HEK293 (cell line): ENCODE data around the gene RUSF1.

ENCODE experiments used
- CTCF ChIA-PET: fragments of 350-600 bp; formaldehyde crosslinking; extraction: SDS; loops from one replicate; lab custom pipeline; 2021; ENCODE audit warnings: antibody characterized with exemption; lab: Yijun Ruan, JAX
- POLR2A ChIA-PET: fragments of 300-600 bp; formaldehyde crosslinking; extraction: SDS; loops from one replicate; lab custom pipeline; 2020; ENCODE audit warnings: antibody characterized with exemption, inconsistent platforms; lab: Yijun Ruan, JAX
- H3K27ac ChIP-seq: fragments of 200-500 bp; sonication (Bioruptor generic); 2 replicates; pipeline ENCODE4 v1.5.1; 2014; ENCODE audit warnings: low read depth, low read length, control low read depth, inconsistent platforms; ENCODE audit errors: extremely low read depth
- H3K36me3 ChIP-seq, 2 experiments: fragments of 200-500 bp in 1 of 2; sonication (Bioruptor generic) in 1 of 2; 1 replicate in 1 of 2; 2 replicates in 1 of 2; pipeline ENCODE4 v1.5.1; 2014 to 2017; ENCODE audit warnings: inconsistent platforms in 2 of 2, low read length in 2 of 2; ENCODE audit not compliant: control insufficient read depth in 2 of 2, insufficient read depth in 1 of 2
- H3K4me1 ChIP-seq: fragments of 200-500 bp; sonication (Bioruptor generic); 2 replicates; pipeline ENCODE4 v1.5.1; 2014; ENCODE audit warnings: mild to moderate bottlenecking, low read length, inconsistent platforms; ENCODE audit not compliant: control insufficient read depth, insufficient read depth
- H3K4me3 ChIP-seq: 2 replicates; pipeline ENCODE4 v1.5.1; 2011; ENCODE audit warnings: low read depth, mild to moderate bottlenecking, control low read depth, low read length, moderate library complexity
- H3K9me3 ChIP-seq: fragments of 200-500 bp; sonication (Bioruptor generic); 2 replicates; pipeline ENCODE4 v1.5.1; 2014; ENCODE audit warnings: low read depth, low read length, inconsistent platforms; ENCODE audit not compliant: control insufficient read depth, insufficient read depth
- HOXA7 ChIP-seq: sonication (generic); formaldehyde crosslinking; IDR thresholded peaks from 2 replicates; pipeline ENCODE4 v1.8.1; 2022; ENCODE audit warnings: missing genetic modification reagents, borderline replicate concordance
- ZNF121 ChIP-seq: fragments of 450-650 bp; formaldehyde crosslinking; IDR thresholded peaks from 2 replicates; pipeline ENCODE4 v1.5.1; 2016; ENCODE audit warnings: missing biosample characterization, missing genetic modification characterization
- ZNF138 ChIP-seq: fragments of 450-650 bp; formaldehyde crosslinking; IDR thresholded peaks from 2 replicates; pipeline ENCODE4 v1.5.1; 2016; ENCODE audit warnings: missing biosample characterization, missing genetic modification characterization, borderline replicate concordance
- ZNF146 ChIP-seq: fragments of 450-650 bp; formaldehyde crosslinking; IDR thresholded peaks from 2 replicates; pipeline ENCODE4 v1.5.1; 2016; ENCODE audit warnings: missing biosample characterization, missing genetic modification characterization
- ZNF157 ChIP-seq: fragments of 450-650 bp; formaldehyde crosslinking; IDR thresholded peaks from 2 replicates; pipeline ENCODE4 v1.5.1; 2016; ENCODE audit warnings: missing biosample characterization, missing genetic modification characterization
- ZNF174 ChIP-seq: fragments of 450-650 bp; formaldehyde crosslinking; IDR thresholded peaks from 2 replicates; pipeline ENCODE4 v1.5.0; 2017; ENCODE audit warnings: missing biosample characterization, mild to moderate bottlenecking, missing genetic modification characterization
- ZNF292 ChIP-seq: fragments of 450-650 bp; formaldehyde crosslinking; IDR thresholded peaks from 2 replicates; pipeline ENCODE4 v1.5.1; 2016; ENCODE audit warnings: low read depth, missing biosample characterization, missing genetic modification characterization, borderline replicate concordance
- ZNF394 ChIP-seq: fragments of 450-650 bp; formaldehyde crosslinking; IDR thresholded peaks from 2 replicates; pipeline ENCODE4 v1.5.1; 2016; ENCODE audit warnings: missing biosample characterization, missing genetic modification characterization, mild to moderate bottlenecking, moderate library complexity, borderline replicate concordance
- ZNF529 ChIP-seq: fragments of 450-650 bp; formaldehyde crosslinking; IDR thresholded peaks from 2 replicates; pipeline ENCODE4 v1.5.1; 2017; ENCODE audit warnings: missing genetic modification characterization, missing biosample characterization; ENCODE audit not compliant: insufficient replicate concordance
- ZNF555 ChIP-seq: fragments of 450-650 bp; formaldehyde crosslinking; conservative IDR thresholded peaks from 2 replicates; pipeline ENCODE4 v1.5.1; 2017; ENCODE audit warnings: missing biosample characterization, mild to moderate bottlenecking, missing genetic modification characterization, inconsistent platforms
- ZNF560 ChIP-seq: fragments of 450-650 bp; formaldehyde crosslinking; IDR thresholded peaks from 2 replicates; pipeline ENCODE4 v1.5.1; 2017; ENCODE audit warnings: missing biosample characterization, missing genetic modification characterization, borderline replicate concordance
- ZNF596 ChIP-seq: fragments of 450-650 bp; IDR thresholded peaks from 2 replicates; pipeline ENCODE4 v1.5.0; 2018; ENCODE audit warnings: missing biosample characterization, mild to moderate bottlenecking, missing genetic modification characterization, moderate library complexity
- ZNF621 ChIP-seq: fragments of 450-650 bp; formaldehyde crosslinking; IDR thresholded peaks from 2 replicates; pipeline ENCODE4 v1.5.1; 2017; ENCODE audit warnings: missing biosample characterization, missing genetic modification characterization
- ZNF654 ChIP-seq: fragments of 450-650 bp; formaldehyde crosslinking; IDR thresholded peaks from 2 replicates; pipeline ENCODE4 v1.5.1; 2016; ENCODE audit warnings: low read depth, missing biosample characterization, missing genetic modification characterization
- ZNF660 ChIP-seq: fragments of 450-650 bp; IDR thresholded peaks from 2 replicates; pipeline ENCODE4 v1.5.1; 2018; ENCODE audit warnings: missing biosample characterization, mild to moderate bottlenecking, missing genetic modification characterization
- ZNF776 ChIP-seq: fragments of 450-650 bp; formaldehyde crosslinking; IDR thresholded peaks from 2 replicates; pipeline ENCODE4 v1.5.0; 2017; ENCODE audit warnings: missing biosample characterization, missing genetic modification characterization, borderline replicate concordance
- ZXDB ChIP-seq: fragments of 450-650 bp; formaldehyde crosslinking; IDR thresholded peaks from 2 replicates; pipeline ENCODE4 v1.5.1; 2016; ENCODE audit warnings: missing biosample characterization, missing genetic modification characterization
- TF ChIP-seq, protein P1 (sequence below): fragments of 450-650 bp; formaldehyde crosslinking; IDR thresholded peaks from 2 replicates; pipeline ENCODE4 v1.5.1; 2016; ENCODE audit warnings: missing biosample characterization, missing genetic modification characterization
- TF ChIP-seq, protein P2 (sequence below): fragments of 450-650 bp; formaldehyde crosslinking; IDR thresholded peaks from 2 replicates; pipeline ENCODE4 v1.5.1; 2016; ENCODE audit warnings: missing biosample characterization, missing genetic modification characterization
- TF ChIP-seq, protein P3 (sequence below): fragments of 450-650 bp; formaldehyde crosslinking; IDR thresholded peaks from 2 replicates; pipeline ENCODE4 v1.5.1; 2017; ENCODE audit warnings: missing biosample characterization, missing genetic modification characterization
- TF ChIP-seq, protein P4 (sequence below): fragments of 450-650 bp; formaldehyde crosslinking; IDR thresholded peaks from 2 replicates; pipeline ENCODE4 v1.5.1; 2016; ENCODE audit warnings: missing biosample characterization, missing genetic modification characterization

The RUSF1 gene

DNA sequence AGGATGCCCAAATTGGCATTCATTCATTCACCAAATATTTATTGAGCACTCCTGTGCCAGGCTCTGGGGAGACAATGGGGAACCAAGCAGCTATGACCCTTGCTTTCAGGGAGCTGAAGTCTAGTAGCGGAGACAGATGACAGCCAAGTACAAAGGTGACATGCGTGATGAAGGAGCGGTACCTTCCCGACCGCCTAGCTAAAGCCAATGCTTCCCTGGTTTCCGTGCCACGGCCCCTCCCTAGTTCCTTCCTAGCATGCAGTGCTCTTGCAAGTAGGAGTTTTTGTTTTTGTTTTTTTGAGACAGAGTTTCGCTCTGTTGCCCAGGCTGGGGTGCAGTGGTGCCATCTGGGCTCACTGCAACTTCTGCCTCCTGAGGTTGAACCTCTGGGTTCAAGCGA, 28.4 kb downstream of the RUSF1 start:
- peaks cover 0 to 2% of the 10 kb centered on the region in 2 experiments; a peak in 1 of 3 replicates for H3K36me3 ChIP-seq
- CTCF ChIA-PET: interaction anchor here (0.9 kb wide), 1 partner anchor 19 kb away, joined by 3 read pairs; no protein-coding TSS in a partner anchor
- POLR2A ChIA-PET: interaction anchor here (1.6 kb wide), 1 partner anchor 9 kb away, joined by 4 read pairs; no protein-coding TSS in a partner anchor
- H3K9me3 ChIP-seq: no peaks in the 10 kb centered on the region
- H3K4me3 ChIP-seq: no peak overlapping the region
- H3K4me1 ChIP-seq: no peaks in the 10 kb centered on the region
- no peak overlapping the region for H3K27ac ChIP-seq
- TF ChIP-seq, protein P1, sequence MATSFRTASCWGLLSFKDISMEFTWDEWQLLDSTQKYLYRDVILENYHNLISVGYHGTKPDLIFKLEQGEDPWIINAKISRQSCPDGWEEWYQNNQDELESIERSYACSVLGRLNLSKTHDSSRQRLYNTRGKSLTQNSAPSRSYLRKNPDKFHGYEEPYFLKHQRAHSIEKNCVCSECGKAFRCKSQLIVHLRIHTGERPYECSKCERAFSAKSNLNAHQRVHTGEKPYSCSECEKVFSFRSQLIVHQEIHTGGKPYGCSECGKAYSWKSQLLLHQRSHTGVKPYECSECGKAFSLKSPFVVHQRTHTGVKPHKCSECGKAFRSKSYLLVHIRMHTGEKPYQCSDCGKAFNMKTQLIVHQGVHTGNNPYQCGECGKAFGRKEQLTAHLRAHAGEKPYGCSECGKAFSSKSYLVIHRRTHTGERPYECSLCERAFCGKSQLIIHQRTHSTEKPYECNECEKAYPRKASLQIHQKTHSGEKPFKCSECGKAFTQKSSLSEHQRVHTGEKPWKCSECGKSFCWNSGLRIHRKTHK (tag by site-specific recombination): no peak
- no peak for TF ChIP-seq ZNF560 (tag by site-specific recombination)
- TF ChIP-seq ZNF121 (tag by site-specific recombination): no peak

DNA sequence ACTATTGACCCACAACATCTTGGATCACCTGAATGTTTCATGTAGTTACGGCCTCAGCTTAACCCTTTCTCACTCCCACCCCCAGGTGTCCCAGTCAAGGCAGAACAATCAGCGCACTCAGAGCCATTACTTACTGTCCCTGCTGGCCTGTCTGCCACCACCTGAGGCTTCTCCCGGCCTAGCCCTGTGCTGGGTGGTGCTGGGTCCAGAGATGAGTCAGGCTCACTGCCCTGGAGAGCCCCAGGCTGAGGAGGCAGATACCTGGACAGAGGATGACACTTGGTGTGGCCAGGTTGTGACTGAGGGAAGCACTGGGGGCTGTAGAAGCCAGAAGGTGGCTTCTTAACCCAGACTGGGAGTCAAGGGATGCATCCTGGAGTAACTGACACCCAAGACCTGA, 29.2 kb downstream of the RUSF1 start:
- Histone ChIP-seq H3K4me3 (no peak overlapping the region), H3K27ac (no peak overlapping the region), H3K9me3 (no peaks in the 10 kb centered on the region), H3K36me3 (peaks cover 0 to 9% of the 10 kb centered on the region in 2 experiments; a peak in 1 of 3 replicates)
- ChIA-PET POLR2A (interaction anchor here (0.7 to 1.6 kb wide), 3 partner anchors 9 to 27 kb away, joined by 4 to 8 read pairs (median 8); no protein-coding TSS in a partner anchor), CTCF (no interaction called here)
- no peak for TF ChIP-seq ZNF174 (tag by site-specific recombination)
- TF ChIP-seq HOXA7 (CRISPR knock-in tag): no peak
- TF ChIP-seq ZNF157 (tag by site-specific recombination): no peak
- TF ChIP-seq ZNF394 (tag by site-specific recombination): no peak
- TF ChIP-seq, protein P2, sequence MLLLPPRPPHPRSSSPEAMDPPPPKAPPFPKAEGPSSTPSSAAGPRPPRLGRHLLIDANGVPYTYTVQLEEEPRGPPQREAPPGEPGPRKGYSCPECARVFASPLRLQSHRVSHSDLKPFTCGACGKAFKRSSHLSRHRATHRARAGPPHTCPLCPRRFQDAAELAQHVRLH (tag by site-specific recombination): no peak
- TF ChIP-seq, protein P3, sequence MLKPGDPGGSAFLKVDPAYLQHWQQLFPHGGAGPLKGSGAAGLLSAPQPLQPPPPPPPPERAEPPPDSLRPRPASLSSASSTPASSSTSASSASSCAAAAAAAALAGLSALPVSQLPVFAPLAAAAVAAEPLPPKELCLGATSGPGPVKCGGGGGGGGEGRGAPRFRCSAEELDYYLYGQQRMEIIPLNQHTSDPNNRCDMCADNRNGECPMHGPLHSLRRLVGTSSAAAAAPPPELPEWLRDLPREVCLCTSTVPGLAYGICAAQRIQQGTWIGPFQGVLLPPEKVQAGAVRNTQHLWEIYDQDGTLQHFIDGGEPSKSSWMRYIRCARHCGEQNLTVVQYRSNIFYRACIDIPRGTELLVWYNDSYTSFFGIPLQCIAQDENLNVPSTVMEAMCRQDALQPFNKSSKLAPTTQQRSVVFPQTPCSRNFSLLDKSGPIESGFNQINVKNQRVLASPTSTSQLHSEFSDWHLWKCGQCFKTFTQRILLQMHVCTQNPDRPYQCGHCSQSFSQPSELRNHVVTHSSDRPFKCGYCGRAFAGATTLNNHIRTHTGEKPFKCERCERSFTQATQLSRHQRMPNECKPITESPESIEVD (tag by site-specific recombination): no peak
- TF ChIP-seq ZNF555 (tag by site-specific recombination): no peak
- TF ChIP-seq ZNF660 (tag by site-specific recombination): no peak
- no peak for TF ChIP-seq ZNF776 (tag by site-specific recombination)
- TF ChIP-seq ZNF138 (tag by site-specific recombination): no peak
- no peak for TF ChIP-seq ZNF621 (tag by site-specific recombination)
- TF ChIP-seq ZNF596 (tag by site-specific recombination): no peak
- TF ChIP-seq ZNF292: no peak
- no peak for TF ChIP-seq ZXDB
- TF ChIP-seq, protein P4, sequence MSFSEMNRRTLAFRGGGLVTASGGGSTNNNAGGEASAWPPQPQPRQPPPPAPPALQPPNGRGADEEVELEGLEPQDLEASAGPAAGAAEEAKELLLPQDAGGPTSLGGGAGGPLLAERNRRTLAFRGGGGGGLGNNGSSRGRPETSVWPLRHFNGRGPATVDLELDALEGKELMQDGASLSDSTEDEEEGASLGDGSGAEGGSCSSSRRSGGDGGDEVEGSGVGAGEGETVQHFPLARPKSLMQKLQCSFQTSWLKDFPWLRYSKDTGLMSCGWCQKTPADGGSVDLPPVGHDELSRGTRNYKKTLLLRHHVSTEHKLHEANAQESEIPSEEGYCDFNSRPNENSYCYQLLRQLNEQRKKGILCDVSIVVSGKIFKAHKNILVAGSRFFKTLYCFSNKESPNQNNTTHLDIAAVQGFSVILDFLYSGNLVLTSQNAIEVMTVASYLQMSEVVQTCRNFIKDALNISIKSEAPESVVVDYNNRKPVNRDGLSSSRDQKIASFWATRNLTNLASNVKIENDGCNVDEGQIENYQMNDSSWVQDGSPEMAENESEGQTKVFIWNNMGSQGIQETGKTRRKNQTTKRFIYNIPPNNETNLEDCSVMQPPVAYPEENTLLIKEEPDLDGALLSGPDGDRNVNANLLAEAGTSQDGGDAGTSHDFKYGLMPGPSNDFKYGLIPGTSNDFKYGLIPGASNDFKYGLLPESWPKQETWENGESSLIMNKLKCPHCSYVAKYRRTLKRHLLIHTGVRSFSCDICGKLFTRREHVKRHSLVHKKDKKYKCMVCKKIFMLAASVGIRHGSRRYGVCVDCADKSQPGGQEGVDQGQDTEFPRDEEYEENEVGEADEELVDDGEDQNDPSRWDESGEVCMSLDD (tag by site-specific recombination): no peak
- no peak for TF ChIP-seq ZNF654 (tag by site-specific recombination)
- TF ChIP-seq ZNF146 (tag by site-specific recombination): no peak
- TF ChIP-seq ZNF529: no peak
- TF ChIP-seq, all 188 proteins: peak for 0
- H3K4me1 ChIP-seq: no peaks in the 10 kb centered on the region
